SU-DHL-6 (cell line): ENCODE measurements around the gene CLEC17A.
"Not testable (repeated sequence)": the region's sequence is repeated elsewhere in the genome, so short reads cannot be mapped to it uniquely, and the experiment has no call there.

Experiments used
- H2AFZ ChIP-seq: fragments of 200-600 bp; sonication (generic); 2 replicates; pipeline ENCODE4 v1.6.1; 2014; ENCODE audit warnings: low read depth, mild to moderate bottlenecking, moderate library complexity, mixed read lengths, antibody characterized with exemption, low read length; ENCODE audit not compliant: severe bottlenecking
- H3F3A ChIP-seq: fragments of 200-600 bp; shearing (Covaris generic); 2 replicates; pipeline ENCODE4 v1.6.0; 2016; ENCODE audit warnings: antibody characterized with exemption, mild to moderate bottlenecking; ENCODE audit not compliant: insufficient read depth
- H3K27ac ChIP-seq: fragments of 200-600 bp; sonication (generic); 2 replicates; pipeline ENCODE4 v1.5.1; 2016; ENCODE audit warnings: low read depth, mild to moderate bottlenecking, low read length, moderate library complexity, mixed read lengths
- H3K27me3 ChIP-seq: fragments of 200-600 bp; sonication (generic), shearing (Covaris generic); 2 replicates; pipeline ENCODE4 v1.6.0; 2014; ENCODE audit warnings: mild to moderate bottlenecking, low read length
- H3K36me3 ChIP-seq: fragments of 200-600 bp; sonication (generic); 2 replicates; pipeline ENCODE4 v1.6.1; 2014; ENCODE audit warnings: mild to moderate bottlenecking, low read length, mixed read lengths
- H3K4me2 ChIP-seq: fragments of 300-600, 200-600 bp; shearing (Covaris generic), sonication (generic); 2 replicates; pipeline ENCODE4 v1.6.0; 2014; ENCODE audit warnings: low read length, low read depth, mild to moderate bottlenecking; ENCODE audit not compliant: poor library complexity, severe bottlenecking
- H3K4me3 ChIP-seq: fragments of 200-600 bp; sonication (generic); 2 replicates; pipeline ENCODE4 v1.5.1; 2014; ENCODE audit warnings: antibody characterized with exemption, low read length, mild to moderate bottlenecking, mixed read lengths; ENCODE audit not compliant: insufficient read depth, poor library complexity, severe bottlenecking
- H3K79me2 ChIP-seq: fragments of 200-600 bp; sonication (generic); 2 replicates; pipeline ENCODE4 v1.6.1; 2014; ENCODE audit warnings: mild to moderate bottlenecking, low read length, moderate library complexity; ENCODE audit not compliant: insufficient read depth
- H3K9ac ChIP-seq: fragments of 200-600 bp; sonication (generic); 2 replicates; pipeline ENCODE4 v1.7.0; 2014; ENCODE audit warnings: mild to moderate bottlenecking, low read length
- H3K9me2 ChIP-seq: fragments of 200-600 bp; sonication (generic); replicated peaks from 2 replicates; pipeline ENCODE4 v1.6.1; 2014; ENCODE audit warnings: low read length; ENCODE audit not compliant: insufficient read depth
- H3K9me3 ChIP-seq: fragments of 200-600 bp; sonication (generic); 2 replicates; pipeline ENCODE4 v1.6.1; 2014; ENCODE audit warnings: low read length, mixed read lengths; ENCODE audit not compliant: insufficient read depth
- H4K20me1 ChIP-seq: fragments of 200-600 bp; sonication (generic); 2 replicates; pipeline ENCODE4 v1.6.1; 2014; ENCODE audit warnings: low read depth, mild to moderate bottlenecking, antibody characterized with exemption, low read length, moderate library complexity, mixed read lengths
- CTCF ChIP-seq: fragments of 200-600 bp; sonication (generic); IDR thresholded peaks from one replicate; pipeline ENCODE4 v1.5.1; 2017; ENCODE audit warnings: antibody characterized with exemption, mild to moderate bottlenecking, low read length, moderate library complexity; ENCODE audit not compliant: insufficient read depth, poor library complexity, severe bottlenecking
- EZH2phosphoT487 ChIP-seq: fragments of 200-600 bp; sonication (generic), shearing (Covaris generic); conservative IDR thresholded peaks from 2 replicates; pipeline ENCODE4 v1.6.1; 2018; ENCODE audit warnings: mild to moderate bottlenecking, antibody characterized with exemption, low read length, moderate library complexity, mixed read lengths

The CLEC17A gene

GRCh38 chr19:14563590-14563926 is 19.3 kb upstream of the CLEC17A start:
- no peaks in the 10 kb centered on the region for H3F3A ChIP-seq
- H3K36me3 ChIP-seq, result no peaks in the 10 kb centered on the region
- no peak overlapping the region for H3K4me2 ChIP-seq
- no peak overlapping the region for H3K4me3 ChIP-seq
- H3K27me3 ChIP-seq, result no peaks in the 10 kb centered on the region
- no peak overlapping the region for H3K27ac ChIP-seq
- H4K20me1 ChIP-seq, result no peaks in the 10 kb centered on the region
- no peaks in the 10 kb centered on the region for H3K9me3 ChIP-seq
- H3K9me2 ChIP-seq, result no peaks in the 10 kb centered on the region
- H3K9ac ChIP-seq, result no peak overlapping the region
- H3K79me2 ChIP-seq, result peaks cover 29% of the 10 kb centered on the region; the same call in 1 of the 2 replicates
- no peak overlapping the region for H2AFZ ChIP-seq
- TF ChIP-seq EZH2phosphoT487, result no peak
- TF ChIP-seq CTCF, result no peak

GRCh38 chr19:14563989-14564651 is 18.8 kb upstream of the CLEC17A start:
- no peaks in the 10 kb centered on the region for H3K27me3 ChIP-seq
- no peak overlapping the region for H3K27ac ChIP-seq
- no peak overlapping the region for H3K9ac ChIP-seq
- no peaks in the 10 kb centered on the region for H3K9me3 ChIP-seq
- no peaks in the 10 kb centered on the region for H3K36me3 ChIP-seq
- H3F3A ChIP-seq, result no peaks in the 10 kb centered on the region
- no peaks in the 10 kb centered on the region for H4K20me1 ChIP-seq
- no peak overlapping the region for H3K4me2 ChIP-seq
- H3K4me3 ChIP-seq, result no peak overlapping the region
- no peak overlapping the region for H2AFZ ChIP-seq
- H3K79me2 ChIP-seq, result peaks cover 25% of the 10 kb centered on the region; the same call in 1 of the 2 replicates
- no peaks in the 10 kb centered on the region for H3K9me2 ChIP-seq
- no peak for TF ChIP-seq CTCF
- TF ChIP-seq EZH2phosphoT487, result no peak

- not testable (repeated sequence) for H3K9me2 ChIP-seq, H3K27me3 ChIP-seq, H3K4me2 ChIP-seq, H3K9me3 ChIP-seq, H3K4me3 ChIP-seq, H3K27ac ChIP-seq, H3K36me3 ChIP-seq, H3F3A ChIP-seq, H4K20me1 ChIP-seq, H2AFZ ChIP-seq, H3K9ac ChIP-seq
- H3K79me2 ChIP-seq, result peaks cover 24% of the 10 kb centered on the region; the same call in 1 of the 2 replicates
Observed at GRCh38 chr19:14564652-14565297, 18.1 kb upstream of the CLEC17A start.

- Histone ChIP-seq H3K9me3 (no peaks in the 10 kb centered on the region), H2AFZ (no peak overlapping the region), H3K9ac (no peak overlapping the region), H3F3A (no peaks in the 10 kb centered on the region), H4K20me1 (no peaks in the 10 kb centered on the region), H3K27ac (no peak overlapping the region), H3K27me3 (no peaks in the 10 kb centered on the region), H3K36me3 (no peaks in the 10 kb centered on the region), H3K4me3 (no peak overlapping the region), H3K4me2 (no peak overlapping the region), H3K79me2 (peaks cover 20% of the 10 kb centered on the region; the same call in 1 of the 2 replicates), H3K9me2 (no peaks in the 10 kb centered on the region)
- no peak for TF ChIP-seq EZH2phosphoT487
- no peak for TF ChIP-seq CTCF
Observed at GRCh38 chr19:14565298-14565679, 17.6 kb upstream of the CLEC17A start.
